HG03095 (cell line): Measurements from ENCODE around the gene NCOA3.

Experiments
- ATAC-seq: cut with Tn5 transposase; IDR thresholded peaks from one replicate; pipeline ENCODE4 v1.9.1; 2021; ENCODE audit warnings: moderate library complexity; ENCODE audit not compliant: unreplicated experiment

Gene NCOA3

DNA sequence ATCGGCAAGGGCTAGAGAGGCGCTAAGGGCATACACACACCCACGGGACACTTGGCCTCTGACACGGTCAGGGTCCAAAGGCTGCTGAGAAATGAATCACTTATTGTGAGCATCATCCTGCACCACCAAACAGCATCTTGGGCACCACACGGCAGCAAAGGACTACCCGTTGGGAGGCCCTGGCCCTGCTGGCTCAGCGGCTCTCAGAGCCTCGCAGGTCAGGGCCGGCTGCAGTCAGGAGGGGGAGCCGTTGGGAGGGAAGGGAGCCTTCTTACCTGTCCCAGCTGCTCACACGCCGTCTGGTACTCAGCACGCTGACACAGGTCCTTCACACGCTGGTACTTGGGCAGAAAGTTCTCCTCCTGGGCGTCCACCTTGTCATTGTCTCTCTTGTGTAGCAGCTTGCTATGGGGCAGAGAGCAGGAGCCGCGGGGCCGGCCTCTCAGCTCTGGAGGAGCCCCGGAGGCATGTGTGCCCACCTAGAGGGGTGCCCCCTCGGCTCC lies 174.6 kb downstream of the NCOA3 start:
- ATAC-seq: no peak

DNA sequence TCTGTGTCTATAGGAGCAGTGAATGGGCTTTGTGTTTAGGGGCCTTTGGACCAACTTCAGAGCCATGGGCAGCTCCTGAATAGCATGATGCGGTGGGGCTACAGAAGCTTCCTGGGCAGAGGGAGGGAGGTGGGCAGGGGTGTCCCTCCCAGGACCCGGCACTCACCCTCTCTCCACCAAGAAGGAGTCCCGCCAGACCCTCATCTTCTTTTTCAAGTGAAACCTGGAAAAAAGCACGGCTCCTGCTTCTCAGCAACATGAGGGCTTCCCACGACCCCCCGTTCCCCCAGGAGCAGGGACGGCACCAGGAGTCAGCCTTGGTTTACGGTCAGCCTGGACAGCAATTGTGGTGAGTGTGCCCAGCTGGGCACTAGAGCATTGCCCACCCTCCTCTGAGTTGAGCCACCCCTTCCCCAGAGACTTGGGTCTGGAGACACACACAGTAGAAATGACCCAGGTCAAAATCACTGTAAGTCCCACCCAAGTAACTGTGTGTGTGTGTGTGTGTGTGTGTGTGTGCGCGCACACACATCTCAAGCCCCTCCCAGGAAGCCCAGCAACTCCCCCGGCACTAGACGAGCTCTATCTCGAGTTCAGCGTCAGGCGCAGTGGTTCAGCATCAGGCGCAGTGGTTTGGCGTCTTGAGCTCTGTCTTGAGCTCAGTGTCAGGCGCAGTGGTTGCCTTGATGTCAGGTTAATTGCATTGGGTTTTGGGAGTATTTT lies 175.4 kb downstream of the NCOA3 start:
- ATAC-seq: no peak

DNA sequence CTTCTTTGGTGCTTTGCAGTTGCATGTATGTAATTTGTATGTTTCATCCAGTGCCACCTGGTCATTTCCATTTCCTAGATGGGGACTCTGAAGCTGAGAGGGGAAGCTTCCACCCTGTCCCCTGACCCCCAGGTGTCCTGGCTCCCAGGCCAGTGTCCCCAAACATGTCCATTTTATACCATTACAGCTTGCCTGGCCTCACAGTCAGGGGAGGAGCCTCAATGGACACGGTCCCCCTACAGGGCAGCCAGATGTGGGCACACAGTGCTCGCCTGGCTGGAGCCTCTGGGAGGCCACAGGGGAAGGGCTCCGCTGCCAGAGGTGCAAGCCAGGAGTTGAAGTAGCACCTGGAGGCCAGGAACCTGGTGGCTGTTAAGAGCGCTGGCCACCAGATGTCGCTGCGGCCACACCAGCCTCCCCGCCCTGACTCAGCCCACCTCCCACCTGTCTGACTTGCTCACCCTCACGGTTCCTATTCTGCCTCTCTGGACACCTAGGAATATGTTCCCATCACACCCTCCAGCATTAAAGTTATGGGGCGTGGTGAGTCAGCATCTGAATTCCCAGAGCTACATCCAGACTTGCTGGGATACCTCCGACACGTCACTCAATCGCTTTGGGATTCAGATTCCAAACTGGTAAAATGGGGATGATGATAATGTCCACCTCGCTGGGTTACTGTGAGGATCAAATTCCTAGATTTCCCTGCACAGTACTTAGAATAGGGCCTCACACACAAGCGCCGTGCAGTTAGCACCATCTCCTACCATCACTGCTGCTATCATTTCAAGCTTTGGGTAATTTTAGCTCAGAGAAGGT lies 176.2 kb downstream of the NCOA3 start:
- no peak for ATAC-seq

DNA sequence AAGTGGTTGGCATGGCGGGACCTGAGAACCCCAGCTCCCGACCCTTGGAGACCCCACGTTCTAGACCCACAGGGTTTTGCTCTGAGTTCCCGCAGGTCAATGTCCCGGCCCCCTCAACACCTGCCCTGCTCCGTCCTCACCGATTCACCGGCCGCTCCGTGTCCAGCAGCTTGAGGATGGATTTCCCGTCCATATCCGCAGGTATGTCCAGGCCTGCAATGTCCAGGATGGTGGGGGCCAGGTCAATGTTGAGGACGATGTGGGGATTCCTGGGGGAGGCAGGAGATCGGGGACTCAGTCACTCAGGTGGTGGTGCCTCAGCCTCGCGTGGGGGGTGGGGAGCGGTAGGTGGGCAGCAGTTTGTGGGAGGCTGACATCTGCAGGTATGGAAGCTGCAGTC lies 176.8 kb downstream of the NCOA3 start:
- ATAC-seq: no peak

DNA sequence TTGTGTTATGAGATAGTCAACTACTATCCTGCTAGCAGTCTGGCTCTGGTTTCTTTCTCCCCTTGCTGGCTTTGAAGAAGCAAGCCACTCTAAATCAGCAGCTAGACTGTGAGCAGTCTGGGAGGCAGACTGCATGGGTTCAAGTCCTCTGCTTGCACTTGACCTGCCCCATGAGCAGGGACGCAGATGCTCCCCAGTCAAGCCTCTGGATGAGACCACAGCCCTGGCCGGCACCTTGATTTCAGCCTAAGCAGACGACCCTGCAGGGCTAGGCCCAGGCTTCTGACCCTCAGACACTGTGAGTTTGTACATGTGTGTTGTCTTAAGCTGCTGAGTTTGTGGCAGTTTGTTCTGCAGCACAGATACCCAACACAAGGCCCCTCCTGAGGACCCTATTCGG lies 177.8 kb downstream of the NCOA3 start:
- no peak for ATAC-seq

DNA sequence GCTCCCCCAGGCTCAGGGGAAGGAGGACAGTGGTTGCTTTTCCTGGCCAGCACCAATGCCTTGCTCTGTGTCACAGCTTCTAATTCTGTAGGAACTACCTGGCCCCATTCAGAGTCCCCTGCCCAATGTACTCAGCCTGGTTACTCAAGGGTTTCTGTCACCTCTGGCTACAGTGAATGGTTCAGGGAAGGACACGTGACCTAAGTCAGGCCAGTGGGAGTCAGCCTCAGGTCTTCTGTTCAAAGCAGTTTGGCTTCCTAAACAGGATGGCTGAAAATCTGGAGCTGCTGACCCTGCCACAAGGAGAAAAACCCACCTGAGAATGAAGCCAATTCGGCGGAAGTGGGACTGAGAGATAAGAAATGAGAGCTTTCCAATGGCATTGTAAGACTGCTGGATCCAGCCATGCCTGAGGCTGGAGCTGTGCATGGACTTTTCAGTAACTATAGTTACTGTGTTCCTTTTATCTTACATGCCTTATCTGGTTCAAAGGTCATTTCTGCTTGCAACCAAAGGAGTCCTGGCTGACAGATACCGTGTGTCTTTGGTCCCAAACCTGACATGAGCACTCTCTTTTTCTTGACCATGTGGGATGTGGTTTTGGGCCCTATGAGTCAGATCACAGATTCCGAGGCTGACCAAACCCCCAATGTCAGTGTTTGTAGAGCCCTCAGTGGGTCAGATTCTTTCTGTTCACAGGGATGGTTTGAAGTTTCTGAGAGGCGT lies 179.3 kb downstream of the NCOA3 start:
- ATAC-seq: no peak

DNA sequence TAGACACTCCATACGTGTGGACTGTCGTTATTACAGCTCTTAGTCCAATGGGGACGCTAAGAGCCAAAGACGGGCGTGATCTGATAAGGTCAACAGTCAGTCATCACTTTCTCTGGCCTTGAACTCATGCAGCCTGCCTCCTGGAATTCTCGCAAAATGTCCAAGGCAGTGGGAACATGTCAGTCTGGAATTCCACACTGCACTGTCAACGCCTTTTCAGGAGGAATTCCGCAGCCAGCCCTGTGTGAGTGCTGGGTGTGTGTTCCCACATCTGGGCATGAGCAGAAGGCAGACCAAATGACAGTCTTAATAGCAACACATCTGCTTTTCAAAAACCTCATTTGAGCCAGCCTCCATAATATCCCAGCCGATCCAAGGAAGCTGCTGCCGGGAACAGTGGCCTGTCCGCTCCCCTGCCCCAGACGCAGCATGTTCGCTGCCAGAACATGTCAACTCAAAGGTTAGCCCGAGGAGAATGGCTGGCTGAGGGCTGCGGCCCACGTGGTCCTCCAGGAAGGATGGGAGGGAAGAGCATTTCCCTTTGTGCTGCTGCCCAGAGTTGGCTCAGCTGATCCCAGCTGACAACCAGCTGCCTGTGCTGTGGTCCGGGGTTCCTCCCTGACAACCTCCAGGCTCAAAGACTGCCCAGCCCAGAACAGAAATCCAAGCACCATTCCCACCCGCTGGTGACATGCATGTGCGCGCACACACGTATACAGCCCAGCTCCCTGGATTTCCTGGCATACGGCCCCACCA lies 180.5 kb downstream of the NCOA3 start:
- ATAC-seq: no peak

DNA sequence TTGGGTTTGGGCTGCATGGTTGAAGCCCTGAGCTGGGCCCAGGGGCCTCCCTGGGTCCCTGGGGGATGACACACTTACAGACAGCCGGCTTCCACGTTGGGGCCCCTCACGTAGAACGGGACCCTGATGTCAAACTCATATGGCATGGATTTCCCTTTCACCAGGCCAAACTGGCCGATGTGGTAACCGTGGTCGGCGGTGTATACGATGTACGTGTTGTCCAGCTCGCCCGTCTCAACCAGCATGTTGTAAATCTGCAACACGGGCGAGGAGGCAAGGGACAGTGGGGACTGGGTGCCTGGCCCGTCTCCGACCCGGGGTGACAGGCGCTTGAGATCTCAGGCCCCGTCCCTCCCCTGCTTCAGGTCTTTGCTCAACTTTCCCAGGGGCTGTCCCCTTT lies 181.2 kb downstream of the NCOA3 start:
- no peak for ATAC-seq

DNA sequence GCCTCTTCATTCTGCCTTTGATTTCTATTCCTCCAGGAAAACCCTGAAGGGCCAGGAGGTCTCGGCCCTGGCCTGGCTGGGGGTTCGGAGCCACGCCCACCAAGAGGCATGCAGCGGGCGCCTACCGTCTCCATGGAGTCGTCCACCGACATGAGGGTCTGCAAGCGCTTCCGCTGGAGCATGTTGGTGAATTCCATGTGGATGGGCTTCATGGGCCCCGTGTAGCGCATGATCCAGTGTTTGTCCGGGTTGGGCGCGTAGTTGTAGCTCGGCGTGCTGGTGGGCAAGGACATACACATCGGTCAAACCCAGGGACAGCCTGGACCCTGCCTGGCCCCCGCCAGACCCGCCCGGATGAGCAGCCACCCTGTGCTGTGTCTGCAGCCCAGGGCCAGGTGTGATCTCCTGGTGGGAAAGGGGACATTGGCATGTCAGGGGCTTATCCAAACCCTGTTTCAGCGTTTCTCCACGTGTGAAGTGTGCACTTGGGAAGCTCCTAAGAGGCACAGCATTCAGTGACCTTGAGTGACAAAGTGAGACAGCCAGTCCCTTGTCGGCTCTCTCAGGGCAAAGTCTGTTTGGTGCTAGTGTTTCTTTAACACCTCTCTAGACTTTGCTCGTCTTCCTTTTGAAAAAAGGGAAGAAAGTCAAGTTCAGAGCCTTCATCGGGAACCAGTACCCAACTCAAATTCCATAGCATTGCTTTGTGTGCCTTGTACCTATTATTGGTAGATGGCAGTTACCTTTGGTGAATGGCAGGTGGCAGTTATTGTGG lies 182.8 kb downstream of the NCOA3 start:
- no peak for ATAC-seq

DNA sequence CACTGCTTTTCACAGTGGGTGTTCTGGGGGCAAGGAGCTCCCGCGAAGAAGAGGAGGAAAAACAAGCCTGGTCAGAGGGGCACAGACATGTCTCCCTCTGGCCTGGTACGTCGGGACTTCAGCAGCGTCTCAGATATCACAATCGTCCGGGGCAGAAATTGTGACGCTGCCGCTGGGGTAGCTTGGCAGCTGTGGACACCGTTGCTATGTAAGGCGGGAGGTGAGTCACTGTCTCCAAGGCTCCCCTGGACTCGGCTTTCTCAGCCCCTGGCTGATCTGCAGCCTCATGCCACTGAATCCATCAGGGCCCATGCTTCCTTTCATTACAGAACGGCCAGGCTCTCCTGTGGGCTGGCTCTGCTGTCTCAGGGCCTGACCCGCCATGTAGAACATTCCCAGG lies 184.9 kb downstream of the NCOA3 start:
- ATAC-seq: no peak

DNA sequence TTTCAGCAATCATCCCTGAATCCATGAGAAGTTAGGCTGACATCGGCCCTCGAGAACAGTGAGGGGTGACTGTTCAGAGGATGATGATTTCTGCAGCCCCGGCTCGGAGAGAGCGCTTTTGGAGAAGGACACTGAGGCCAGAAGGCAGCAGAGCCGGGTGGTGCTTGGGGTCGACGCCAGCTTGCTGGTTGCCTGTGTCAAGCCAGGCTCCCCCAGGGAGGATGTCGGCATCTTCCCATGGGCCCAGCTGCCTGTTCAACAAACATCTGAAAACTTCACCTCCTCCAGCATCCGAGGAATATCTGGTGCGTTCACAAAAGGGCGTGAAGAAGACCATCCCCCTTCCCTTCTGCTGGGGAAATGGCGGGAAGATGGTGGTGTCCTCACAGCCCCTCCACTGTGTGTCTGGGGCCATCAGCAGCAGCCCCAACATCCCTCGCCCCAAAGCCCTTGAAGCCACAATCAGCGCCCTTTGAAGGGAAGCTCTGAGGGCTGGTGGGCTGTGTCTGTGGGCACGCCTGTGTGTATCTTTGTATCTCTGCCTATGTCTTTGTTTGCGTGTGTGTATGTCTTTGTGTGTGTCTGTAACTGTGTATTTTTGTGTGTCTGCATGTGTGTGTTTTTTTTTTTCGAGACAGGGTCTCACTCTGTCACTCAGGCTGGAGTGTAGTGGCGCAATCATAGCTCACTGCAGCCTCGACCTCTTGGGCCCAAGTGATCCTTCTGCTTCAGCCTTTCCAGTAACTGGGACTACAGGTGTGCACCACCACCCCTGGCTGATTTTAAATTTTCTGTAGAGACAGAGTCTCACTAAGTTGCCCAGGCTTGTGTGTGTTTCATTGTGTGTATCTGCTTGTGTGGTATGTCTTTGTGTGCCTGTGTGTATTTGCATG lies 185.7 kb downstream of the NCOA3 start:
- ATAC-seq: no peak

DNA sequence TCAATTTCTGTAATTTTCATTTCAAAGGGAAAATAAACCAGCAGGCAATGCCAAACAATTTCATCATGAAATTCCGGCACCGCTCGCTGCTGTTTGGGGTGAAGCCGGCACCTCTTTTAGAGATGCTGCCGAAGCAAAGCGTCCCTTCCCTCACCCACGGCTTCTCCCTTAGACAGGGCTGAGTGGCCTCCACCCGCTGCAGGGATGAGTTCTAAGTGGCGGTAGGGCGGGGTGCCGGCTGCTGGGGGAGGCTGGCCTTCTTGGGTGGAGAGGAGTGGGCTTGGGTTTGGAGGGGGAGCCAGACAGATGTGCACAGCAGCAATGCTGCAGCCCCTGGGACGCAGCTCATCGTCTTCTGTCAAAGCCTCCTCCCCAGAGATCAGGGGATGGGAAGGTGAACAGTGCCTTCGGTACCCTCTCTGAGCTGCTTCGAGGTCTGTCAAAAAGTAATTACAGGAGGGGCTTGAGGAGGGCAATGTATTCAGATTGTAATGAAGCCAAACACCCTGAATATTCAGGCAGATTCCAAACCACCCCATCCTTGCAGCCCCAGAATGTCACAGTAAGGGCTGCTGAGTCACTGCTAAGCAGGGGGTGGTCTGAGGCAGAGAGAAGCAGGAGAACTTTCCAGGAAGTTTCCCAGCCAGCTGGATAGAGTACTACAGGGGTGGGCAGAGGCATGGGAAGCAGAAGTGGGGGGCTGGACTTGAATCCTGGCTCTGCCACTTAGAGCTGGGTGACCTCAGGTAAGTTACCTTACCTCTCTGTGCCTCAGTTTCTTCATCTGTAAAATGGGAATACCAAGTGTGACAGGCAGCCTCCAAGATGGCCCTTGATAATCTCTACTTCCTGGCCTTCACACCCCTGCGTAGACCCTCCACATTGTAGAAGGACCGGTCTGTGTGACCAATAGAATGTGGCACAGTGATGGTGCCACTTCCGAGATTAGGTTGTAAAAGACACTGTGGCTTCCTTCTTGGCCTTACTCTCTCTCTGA lies 187.0 kb downstream of the NCOA3 start:
- ATAC-seq: no peak

DNA sequence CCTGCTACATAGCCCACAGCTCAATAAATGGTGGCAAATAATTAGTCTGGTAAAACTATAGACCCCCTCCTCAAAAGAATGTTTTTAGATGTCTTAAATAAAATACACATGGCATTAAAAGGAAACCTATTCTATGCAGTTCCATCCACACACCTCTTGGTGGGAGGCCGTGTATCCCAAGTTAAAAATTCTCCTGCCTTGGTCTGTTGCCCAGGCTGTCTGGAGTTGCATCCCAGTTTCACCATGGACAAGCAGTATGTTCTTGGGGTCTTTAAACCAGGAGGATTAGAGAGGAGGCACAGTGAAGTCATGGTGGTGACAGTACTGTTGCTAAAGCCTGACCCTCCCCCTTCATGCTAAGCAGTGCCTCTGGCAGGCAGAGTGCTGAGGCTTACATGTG lies 188.0 kb downstream of the NCOA3 start:
- ATAC-seq: no peak

DNA sequence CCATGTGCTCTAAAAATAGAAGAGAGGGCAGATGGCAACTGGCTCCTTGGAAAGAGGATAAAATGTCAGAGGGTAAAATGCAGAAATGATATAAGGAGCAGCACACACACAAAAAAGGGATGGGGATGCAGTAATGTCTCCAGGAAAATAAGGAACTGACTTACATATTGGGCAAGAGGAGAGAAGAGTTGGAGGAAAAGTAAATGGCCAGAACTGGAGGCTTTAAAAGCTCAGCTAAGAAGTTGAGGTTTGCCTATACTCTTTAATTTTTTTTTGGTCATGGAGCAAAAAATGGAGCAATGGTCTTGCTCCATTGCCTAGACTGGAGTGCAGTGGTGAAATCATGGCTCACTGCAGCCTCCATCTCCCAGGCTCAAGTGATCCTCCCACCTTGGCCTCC lies 189.9 kb downstream of the NCOA3 start:
- ATAC-seq: no peak

DNA sequence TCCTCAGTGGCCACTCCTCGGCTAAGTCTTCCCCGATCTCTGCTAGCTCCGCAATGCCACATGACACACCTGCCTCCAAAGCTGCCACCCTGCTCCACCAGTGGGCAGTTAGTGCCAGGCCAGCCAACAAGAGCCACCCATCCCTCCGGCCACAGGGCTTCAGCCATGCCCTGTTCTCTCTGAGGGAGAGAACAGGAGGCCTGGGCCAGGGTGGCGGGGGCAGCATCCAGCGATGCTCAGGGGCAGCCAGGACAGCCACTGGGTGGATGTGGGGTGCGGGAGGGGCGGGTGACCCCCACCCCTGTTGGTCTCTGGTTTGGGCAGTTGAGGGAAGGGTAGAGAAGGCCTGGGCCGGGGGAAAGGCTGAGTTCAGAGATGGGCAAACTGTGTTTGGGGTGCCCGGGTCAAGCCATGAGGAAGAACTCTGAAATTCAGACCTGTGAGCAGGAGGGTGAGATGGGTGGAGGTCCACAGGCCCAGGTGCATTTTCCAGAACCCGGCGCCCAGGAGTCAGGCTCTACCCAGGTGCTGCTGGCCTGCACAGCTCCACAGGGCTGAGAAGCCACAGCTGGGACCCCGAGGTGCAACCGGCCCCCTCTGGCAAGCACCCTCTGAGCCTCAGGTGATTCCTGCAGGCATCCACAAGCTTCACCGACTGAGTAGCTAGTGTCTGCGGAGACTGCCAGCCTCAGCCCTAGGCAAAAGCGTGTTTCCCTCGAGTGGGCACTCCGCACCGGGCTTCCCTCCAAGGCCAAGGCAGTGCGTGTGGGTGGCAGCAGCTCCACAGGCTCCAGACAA lies 192.5 kb downstream of the NCOA3 start:
- ATAC-seq: no peak

DNA sequence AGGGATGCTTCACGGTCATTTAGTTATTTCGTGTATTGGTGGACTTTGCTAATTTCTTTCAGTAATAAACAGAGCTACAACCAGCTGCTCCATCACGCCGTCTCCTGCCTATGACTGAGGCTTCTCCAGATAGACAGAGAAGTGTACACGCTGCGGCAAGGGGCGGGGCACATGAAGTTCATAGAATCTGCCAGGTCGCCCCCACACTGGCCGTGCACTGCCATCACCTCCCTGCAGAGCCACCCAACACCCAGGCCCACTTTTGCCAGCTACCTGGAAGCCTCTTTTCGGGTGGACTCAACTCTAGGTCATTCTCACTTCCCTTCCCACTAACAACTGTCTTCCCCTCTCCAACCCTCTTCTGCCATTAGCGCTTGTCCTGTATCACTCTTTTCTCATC lies 195.2 kb downstream of the NCOA3 start:
- no peak for ATAC-seq

DNA sequence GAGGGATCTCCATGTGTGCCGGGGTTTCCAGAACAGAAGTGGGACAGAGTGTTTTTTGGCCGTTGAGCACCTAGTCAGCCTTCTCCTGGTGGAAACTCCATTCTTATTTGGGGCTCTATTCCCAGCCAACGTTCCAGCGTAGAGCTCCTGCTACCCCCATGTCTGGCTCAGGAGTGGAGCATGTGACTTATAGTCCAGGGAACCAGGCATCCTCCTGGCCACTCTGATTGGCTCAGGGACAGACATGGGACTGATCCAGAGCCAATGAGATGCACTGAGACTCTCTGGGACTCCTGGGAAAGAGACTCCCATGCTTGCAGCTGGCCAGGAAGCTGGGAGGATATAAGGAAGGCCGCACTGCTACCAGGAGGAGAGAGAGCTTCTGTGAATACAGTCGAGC lies 196.5 kb downstream of the NCOA3 start:
- no peak for ATAC-seq
